Measurements from ENCODE around the gene ARHGEF11.

The ARHGEF11 gene

GRCh38 chr1:156956333-156956732, 89.2 kb downstream of the ARHGEF11 start:
- no peak for DNase-seq (ENCODE audit: low read depth in 4 of 4, low spot score in 1 of 4)

GRCh38 chr1:156953571-156953970, 92.0 kb downstream of the ARHGEF11 start:
- DNase-seq (ENCODE audit: low read depth in 4 of 4, low spot score in 1 of 4): no peak

DNA sequence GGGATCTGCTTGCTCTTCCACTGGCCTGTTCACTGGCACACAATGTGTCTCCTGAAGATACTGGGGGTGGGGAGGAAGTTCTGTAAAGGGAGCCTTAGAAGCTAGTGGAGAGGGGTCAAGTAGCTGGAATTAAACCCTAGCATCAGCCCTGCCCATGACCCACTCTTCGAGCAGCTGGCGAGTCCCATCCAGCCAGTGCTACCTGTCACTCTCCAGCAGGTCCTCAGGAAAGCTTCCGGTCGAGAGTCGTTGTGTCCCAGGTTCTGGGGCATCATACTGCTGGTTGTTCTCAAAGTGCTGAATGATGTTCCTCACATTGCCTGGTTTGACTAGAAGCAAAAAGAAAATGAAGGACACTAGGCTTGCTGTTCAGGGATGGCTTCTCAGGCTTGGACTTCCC, 94.2 kb downstream of the ARHGEF11 start:
- no peak for DNase-seq (ENCODE audit: low read depth in 4 of 4, low spot score in 1 of 4)

DNA sequence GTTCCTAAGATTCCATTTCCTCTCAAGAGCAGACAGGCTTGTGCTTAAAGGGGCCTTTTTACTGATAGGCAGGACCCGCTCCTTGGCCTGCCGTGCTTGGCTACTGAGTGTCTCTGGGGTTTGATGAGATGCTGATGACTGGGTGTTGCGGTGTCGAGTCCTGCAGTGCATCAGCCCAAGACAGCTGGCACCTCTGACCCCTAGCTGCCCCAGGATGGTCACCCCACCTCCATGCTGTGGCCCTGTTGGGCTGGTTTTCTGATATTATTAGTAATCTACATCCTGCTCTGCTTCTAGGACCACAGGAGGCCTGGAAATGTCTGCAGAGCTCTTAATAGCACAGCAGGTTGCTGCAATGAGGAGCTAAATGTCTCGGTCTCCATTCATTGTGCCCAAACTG, 96.4 kb downstream of the ARHGEF11 start:
- DNase-seq (ENCODE audit: low read depth in 4 of 4, low spot score in 1 of 4): no peak

DNA sequence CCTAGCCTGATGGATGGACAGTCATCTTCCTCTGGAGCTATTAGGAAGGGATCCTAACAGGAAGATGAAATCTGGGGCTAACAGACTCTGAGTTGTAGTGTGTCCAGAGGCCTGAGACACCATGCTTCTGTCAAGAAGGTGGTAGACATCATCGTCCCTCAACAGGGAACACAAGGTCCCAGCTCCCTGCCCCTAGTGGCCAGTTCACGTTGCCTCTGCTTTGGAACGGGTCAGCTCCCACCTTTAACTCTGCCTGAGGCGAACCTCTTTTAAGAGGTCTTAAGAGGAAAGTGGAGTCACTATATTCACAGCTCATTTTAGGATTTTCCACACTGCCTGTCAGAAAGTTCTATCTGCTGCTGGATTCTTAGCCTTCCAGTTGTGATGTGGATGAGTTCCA, 96.8 kb downstream of the ARHGEF11 start:
- no peak for DNase-seq (ENCODE audit: low read depth in 4 of 4, low spot score in 1 of 4)

DNA sequence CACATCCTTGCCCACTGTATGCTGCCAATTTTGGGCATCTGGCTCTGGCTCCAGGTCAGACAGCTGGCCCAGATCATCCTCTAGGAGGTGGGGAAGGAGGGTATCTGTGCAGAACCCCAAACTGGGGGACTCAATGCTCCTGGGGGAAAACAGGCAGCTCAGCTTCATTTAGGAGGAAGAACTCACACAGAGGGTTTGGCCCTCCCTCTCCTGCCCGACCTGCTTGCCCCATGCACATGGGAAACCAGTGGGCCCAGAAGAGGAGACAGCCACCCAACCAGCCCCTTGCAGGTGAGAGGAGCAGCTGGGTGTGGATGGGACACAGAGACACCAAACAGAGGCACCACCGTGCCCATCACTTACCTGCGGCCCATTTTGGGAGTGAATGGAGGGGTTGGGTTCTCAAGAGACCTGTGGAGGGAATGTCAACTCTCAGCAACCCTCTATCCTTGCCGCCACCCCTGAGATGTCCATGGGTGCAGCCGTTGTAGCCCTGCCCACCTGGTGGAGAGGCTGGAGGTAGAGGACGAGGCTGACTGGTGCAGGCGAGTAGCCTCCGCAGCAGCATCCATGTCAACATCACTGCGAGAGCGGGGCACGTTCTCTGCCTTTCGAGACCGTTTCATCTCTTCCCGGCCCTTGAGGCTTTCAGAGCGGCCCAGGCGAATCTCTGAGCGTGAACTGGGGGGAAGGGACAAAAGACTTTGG, 97.6 kb downstream of the ARHGEF11 start:
- DNase-seq (ENCODE audit: low read depth in 4 of 4, low spot score in 1 of 4): no peak

DNA sequence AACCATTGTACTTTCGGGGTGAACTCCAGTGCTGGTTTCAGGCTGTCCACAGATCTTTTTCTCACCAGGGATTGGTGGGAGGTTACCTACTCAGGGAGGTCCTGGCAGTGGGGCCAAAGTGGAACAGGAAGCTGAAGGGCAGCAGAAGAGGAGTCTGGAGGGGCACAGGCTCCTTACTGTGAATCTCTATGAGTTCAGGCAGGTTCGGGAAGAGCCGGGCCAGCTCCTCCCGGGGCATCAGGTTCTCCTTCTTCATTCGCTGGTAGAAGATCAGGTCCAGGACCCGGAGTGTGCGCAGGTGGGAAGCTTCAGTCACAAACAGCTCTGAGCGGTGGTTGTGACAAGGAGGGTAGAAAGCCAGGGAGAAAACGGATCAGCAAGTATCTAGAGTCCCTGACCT, 98.4 kb downstream of the ARHGEF11 start:
- no peak for DNase-seq (ENCODE audit: low read depth in 4 of 4, low spot score in 1 of 4)

- no peak for DNase-seq (ENCODE audit: low read depth in 4 of 4, low spot score in 1 of 4)
Measured at GRCh38 chr1:156945881-156946661, 99.5 kb downstream of the ARHGEF11 start.

- no peak for DNase-seq (ENCODE audit: low read depth in 4 of 4, low spot score in 1 of 4)
Measured at GRCh38 chr1:156944848-156945247, 100.7 kb downstream of the ARHGEF11 start.

GRCh38 chr1:156944268-156944667, 101.3 kb downstream of the ARHGEF11 start:
- DNase-seq (ENCODE audit: low read depth in 4 of 4, low spot score in 1 of 4): no peak

- DNase-seq (ENCODE audit: low read depth in 4 of 4, low spot score in 1 of 4): no peak
Measured at GRCh38 chr1:156943756-156944155, 101.8 kb downstream of the ARHGEF11 start.

- DNase-seq (ENCODE audit: low read depth in 4 of 4, low spot score in 1 of 4): no peak
Measured at GRCh38 chr1:156942576-156942975, 103.0 kb downstream of the ARHGEF11 start.

DNA sequence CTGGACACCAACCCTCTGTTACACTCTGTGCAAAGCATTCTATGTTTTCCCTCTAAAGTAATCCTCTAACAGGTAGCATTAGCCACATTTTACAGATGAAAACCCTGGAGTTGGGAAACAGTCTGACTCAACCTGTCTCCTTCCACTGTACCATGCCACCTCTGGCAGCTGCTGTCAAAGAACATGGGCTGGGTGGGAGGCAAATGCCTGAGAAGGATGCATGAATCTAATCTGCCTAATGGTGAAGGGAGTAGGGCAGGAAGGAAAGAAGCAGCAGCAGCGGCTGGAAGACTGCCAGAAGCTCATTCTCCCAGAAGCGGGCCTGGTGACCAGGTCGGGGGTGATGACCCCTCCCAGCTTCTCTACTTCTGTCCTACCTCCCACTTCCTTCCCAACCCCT, 103.4 kb downstream of the ARHGEF11 start:
- DNase-seq (ENCODE audit: low read depth in 4 of 4, low spot score in 1 of 4): no peak

DNA sequence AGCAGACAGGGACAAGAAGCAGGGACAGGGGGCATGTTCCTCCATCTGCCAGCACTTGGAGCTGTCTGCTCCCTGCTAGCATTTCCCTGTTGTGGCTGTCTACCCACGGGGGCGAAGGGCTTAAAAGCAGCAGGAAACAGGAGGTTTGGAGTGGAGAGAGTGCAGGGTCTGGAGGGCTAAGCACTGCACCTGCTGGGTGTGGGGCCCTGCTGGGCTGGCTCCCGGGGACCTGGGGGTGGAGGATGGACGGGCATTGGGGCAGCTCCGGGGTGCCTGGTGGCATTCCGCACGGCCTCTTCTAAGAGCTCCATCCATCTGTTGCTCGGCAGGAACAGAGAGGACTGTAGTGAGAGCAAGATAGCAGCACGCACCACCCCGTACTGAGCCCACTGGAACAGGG, 103.9 kb downstream of the ARHGEF11 start:
- no peak for DNase-seq (ENCODE audit: low read depth in 4 of 4, low spot score in 1 of 4)

GRCh38 chr1:156939786-156940334, 105.7 kb downstream of the ARHGEF11 start:
- no peak for DNase-seq (ENCODE audit: low read depth in 4 of 4, low spot score in 1 of 4)

GRCh38 chr1:156938813-156939212, 106.7 kb downstream of the ARHGEF11 start:
- DNase-seq (ENCODE audit: low read depth in 4 of 4, low spot score in 1 of 4): no peak

DNA sequence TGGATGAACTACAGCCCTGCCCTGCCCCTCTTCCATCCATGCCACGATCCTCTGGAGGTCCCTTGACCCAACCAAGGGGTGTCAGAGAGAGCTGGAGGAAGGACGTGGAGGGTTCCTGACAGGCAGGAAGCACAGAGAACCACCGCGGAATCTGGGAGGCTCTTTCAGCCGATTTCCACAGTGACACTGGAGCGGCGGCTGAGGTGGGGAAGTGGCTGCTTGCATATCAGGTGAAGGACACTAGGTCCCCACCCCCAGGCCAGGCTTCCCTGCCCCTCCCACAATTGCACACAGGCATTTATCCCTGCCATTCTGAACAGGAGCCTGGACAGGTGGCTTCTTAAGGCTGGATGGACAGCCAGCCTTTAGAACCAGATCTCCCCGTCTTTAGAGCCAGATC, 107.7 kb downstream of the ARHGEF11 start:
- DNase-seq (ENCODE audit: low read depth in 4 of 4, low spot score in 1 of 4): no peak

GRCh38 chr1:156936721-156937220, 108.8 kb downstream of the ARHGEF11 start:
- DNase-seq (ENCODE audit: low read depth in 4 of 4, low spot score in 1 of 4): no peak

- no peak for DNase-seq (ENCODE audit: low read depth in 4 of 4, low spot score in 1 of 4)
Measured at GRCh38 chr1:156936191-156936590, 109.4 kb downstream of the ARHGEF11 start.

DNA sequence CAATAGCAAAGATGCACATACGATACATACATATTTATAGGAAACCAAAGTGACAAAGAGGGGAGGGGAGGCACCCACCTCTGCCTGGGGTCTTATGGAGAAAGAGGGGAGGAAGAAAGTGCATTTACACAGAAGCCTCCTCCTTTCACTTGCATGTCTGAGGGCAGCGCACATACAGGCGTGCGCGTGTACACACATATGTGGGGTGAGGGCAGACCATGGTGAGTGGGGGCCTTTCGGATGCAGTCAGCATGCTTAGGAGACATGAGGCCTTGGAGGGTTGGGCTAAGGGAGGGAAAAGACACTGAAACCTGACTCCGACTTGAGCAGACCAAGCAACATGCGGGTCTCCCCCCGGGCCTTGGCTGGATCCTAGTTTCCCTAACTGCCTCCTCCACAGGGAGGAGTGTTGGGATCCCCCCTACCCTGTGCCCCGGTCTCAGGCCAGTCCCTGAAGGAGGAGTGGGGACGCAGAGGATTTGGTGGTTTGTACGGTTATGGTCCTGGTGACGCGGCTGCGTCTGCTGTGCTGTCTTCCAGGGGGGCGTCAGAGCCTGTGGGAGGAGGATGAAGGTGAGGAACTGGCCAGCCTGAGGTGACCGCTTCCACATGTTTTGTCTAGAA, 109.9 kb downstream of the ARHGEF11 start:
- no peak for DNase-seq (ENCODE audit: low read depth in 4 of 4, low spot score in 1 of 4)

GRCh38 chr1:156933136-156933535, 112.4 kb downstream of the ARHGEF11 start:
- DNase-seq (ENCODE audit: low read depth in 4 of 4, low spot score in 1 of 4): no peak

Measured in stimulated activated CD4-positive, alpha-beta T cell treated with anti-CD3 and anti-CD28 coated beads, Interleukin-1b, Interleukin-23, amount 100 ng/mL, for 24 hours (primary cell).